RPMI7951 (cell line): ENCODE data around the gene FADS6. TPM values are rescaled to one million over a fixed set of nuclear protein-coding genes. Genes with fewer than 3 reads are reported as not detected.
A peak's percentile ranks its signal among the peaks of the same experiment; 100 is the strongest.
"Not testable (repeated sequence)": the region's sequence is repeated elsewhere in the genome, so short reads cannot be mapped to it uniquely, and the experiment has no call there.

Experiments
- DNase-seq: peaks from one replicate; pipeline ENCODE4 v3.0.0-alpha.2; 2012; ENCODE audit warnings: low read depth
- total RNA-seq: library from RNA; depleted of rRNA; stranded (reverse); fragments of >200 nt; shearing (Covaris generic); gene quantifications from 2 replicates; pipeline ENCODE4 v1.2.3, GENCODE V29; 2014

The FADS6 gene
- total RNA-seq, 1 experiment from 2014 or later: not detected

- DNase-seq: no peak
Observed at GRCh38 chr17:74920642-74921025, 27.2 kb upstream of the FADS6 start.

GRCh38 chr17:74920306-74920620, 26.8 kb upstream of the FADS6 start:
- no peak for DNase-seq

DNA sequence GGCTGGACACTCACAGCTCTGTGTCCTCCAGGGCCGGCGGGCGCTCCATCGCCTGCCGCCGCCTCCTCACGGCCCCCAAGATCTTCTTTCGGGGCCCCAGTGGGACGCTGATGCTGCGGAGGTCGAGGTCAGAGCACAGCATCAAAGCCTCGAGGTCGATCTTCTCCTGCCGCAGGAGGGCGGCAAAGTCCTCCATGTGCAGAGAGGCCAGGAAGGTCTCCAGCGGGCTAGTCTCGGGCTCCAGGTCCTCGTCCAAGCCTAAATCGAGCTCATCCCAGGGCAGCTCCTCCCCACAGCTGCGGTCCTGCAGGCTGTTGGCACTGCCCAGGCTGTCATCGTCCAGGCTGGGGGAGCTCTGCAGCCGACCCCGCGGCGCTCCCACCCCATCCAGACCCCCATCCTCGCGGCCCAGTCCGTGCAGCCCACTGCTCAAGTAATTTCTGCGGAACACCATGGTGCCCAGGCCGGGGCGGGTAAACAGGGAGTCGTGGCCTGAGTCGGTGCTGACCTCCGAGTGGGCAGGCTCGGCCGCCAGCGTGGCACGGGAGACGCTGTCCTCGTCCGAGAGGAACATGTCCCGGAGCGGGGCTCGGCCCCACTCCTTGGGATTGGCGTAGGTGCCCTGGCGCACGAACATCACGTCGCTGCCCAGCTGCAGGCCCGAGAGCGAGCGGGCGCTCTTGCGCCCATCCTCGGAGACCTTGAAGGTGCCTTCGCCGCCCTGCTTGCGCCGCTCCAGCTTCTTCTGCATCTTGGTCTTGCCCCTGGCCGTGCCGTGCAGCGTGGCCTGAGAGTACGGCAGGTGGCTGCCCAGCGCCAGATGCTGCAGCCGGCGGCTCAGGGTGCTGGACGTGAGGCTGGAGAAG, 26.2 kb upstream of the FADS6 start:
- peak; percentile 10 for DNase-seq

- no peak for DNase-seq
Observed at GRCh38 chr17:74918906-74919305, 25.5 kb upstream of the FADS6 start.

DNA sequence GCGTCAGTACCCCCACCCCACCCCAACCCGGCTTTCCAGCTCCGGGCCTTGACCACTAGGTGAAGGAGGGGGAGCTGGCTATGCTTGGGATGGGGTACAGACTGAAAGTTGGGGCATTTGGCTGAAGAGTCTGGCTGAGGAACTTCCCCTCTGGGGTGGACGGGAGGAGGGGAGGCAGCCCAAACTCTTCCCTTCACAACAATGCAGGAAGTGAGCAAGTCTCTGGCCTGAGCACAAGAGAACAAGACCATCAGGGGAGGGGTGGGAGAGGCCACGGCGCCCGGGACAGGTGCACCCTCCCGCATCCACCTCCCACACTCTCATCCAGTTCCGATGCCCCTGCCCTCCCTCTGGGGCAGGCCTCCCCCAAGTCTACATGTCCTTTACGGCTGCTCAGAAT, 24.0 kb upstream of the FADS6 start:
- DNase-seq: no peak

DNA sequence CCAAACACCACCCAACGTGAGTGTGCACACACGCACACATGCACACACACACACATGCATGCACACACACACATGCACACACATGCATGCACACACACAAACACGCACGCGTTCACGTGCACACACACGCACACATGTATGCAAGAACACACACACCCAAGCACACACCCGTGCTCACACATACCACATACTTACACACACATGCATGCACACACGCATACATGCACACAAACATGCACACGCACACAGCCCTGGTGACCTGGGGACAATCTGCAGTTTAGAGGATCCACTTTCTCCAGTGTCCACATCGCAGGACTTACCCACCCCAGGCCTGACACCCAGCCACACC, 23.4 kb upstream of the FADS6 start:
- no peak for DNase-seq

DNA sequence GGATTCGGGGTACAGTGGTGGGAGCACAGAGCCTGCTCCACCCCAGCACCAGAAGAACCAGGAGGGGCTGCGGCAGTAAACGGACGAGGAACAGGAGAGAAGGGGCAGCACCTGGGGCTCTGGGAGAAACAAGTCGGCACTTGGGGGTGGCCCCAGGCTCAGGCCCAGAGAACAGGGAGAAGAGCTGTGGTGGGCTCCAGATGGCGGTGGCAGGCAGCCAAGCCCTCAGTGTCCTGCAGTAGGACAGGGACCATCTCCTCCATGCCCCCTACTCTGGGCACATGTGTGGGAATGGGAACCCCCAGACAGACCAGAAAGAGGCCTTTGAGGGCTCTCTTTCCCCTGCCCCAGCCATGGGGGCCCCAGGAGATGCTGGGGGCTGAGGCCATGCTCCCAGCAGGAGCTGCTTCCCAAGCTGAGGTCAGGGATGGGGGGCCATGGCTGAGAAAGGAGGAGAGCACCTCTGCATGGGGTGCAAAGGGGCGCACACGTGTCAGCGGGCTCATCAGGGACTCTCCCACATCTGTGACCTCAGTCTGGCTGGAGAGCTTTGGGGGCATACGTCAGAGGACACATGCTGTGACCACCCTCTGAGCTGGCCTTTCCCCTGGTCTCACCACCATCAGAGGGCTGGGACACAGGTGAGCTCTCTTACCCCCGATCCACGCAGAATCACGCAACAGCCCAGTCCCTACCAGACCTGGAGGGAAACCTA, 22.9 kb upstream of the FADS6 start:
- DNase-seq: no peak

DNA sequence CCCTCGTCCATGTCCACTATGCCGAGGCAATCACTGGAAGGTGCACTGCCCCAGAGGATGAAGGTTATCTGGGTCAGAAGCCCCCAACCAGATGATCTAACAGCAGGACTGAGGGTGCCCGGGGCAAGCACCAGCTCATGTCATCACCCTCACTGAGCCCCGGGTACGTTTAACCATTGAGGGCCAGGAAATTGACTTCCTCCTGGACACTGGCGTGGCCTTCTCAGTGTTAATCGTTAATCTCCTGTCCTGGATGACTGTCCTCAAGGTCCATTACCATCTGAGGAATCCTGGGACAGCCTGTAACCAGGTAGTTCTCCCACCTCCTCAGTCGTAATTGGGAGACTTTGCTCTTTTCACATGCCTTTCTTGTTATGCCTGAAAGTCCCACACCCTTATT, 18.0 kb upstream of the FADS6 start:
- DNase-seq: not testable (repeated sequence)

GRCh38 chr17:74909097-74909496, 15.7 kb upstream of the FADS6 start:
- DNase-seq: not testable (repeated sequence)

GRCh38 chr17:74907012-74907411, 13.6 kb upstream of the FADS6 start:
- DNase-seq: no peak

DNA sequence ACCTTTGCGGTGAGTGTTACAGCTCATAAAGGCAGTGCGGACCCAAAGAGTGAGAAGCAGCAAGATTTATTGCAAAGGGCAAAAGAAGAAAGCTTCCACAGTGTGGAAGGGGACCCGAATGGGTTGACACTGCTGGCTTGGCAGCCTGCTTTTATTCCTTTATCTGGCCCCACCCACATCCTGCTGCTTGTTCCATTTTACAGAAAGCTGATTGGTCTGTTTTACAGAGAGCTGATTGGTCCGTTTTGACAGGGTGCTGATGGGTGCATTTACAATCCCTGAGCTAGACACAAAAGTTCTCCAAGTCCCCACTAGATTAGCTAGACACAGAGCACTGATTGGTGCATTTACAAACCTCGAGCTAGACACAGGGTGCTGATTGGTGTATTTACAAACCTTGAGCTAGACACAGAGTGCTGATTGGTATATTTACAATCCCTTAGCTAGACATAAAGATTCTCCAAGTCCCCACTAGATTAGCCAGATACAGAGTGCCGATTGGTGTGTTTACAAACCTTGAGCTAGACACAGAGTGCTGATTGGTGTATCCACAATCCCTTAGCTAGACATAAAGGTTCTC, 12.9 kb upstream of the FADS6 start:
- DNase-seq: not testable (repeated sequence)

DNA sequence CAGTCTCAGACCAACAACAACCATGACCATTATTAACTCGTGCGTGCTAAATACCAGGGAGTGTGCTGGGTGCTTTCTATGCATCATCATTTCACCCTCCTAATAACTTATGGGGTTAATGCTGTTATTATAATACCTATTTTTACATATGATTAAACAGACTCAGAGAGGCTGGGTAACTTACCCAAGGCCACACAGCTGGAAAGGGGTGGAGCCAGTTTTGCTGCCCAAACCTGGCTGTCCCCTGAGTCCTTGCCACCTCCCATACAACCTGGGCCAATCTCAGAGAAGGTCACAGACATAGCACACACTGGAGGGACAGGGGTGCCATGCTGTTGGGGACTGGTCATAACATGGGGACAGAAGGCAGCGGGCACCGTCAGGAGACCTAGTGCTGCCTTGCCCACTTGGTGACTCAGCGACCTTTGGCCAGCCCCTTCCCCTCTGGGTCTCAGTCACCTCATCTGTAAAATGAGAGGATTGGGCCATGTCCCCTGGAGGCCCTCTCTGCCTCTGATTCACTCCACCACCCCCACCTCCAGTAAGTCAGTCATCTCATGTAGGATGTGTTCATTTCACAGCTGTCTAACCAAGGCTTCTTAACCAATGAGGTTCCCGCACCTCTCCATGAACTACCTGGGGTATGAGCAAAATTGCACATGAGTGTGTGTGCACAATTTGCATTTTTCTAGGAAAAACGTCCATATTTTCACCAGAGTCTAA, 11.4 kb upstream of the FADS6 start:
- no peak for DNase-seq

DNA sequence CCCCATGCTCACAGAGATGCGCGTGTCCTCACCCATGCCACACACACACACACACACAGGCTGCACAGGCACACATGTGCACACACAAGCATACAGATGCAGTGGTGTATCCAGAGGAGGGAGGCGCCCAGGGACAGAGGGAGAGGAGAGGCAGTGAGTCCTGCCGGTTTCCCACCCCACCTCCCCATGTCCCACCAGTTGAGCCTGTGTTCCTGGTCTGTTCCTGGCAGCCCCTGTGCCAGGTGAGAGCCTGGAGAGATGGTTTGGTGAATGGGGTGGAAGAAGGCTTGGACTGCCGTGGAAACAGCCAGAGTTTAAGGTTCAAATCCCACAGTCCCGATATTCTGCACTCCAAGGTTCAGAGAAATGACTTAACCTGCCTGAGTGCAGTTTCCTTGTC, 10.2 kb upstream of the FADS6 start:
- DNase-seq: no peak

DNA sequence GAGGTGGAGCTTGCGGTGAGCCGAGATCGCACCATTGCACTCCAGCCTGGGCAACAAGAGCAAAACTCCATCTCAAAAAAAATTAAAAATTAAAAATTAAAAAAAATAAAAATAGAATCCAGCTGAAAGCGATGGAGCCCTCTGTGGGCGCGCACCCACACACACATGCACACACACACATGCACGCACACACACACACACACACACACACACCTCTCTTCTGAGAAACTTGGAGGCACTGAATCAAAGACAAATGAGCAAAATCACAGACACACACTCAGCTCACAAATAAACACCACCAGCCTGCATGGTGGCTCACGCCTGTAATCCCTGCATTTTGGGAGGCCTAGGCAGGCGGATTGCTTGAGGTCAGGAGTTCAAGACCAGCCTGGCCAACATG, 9.6 kb upstream of the FADS6 start:
- no peak for DNase-seq

DNA sequence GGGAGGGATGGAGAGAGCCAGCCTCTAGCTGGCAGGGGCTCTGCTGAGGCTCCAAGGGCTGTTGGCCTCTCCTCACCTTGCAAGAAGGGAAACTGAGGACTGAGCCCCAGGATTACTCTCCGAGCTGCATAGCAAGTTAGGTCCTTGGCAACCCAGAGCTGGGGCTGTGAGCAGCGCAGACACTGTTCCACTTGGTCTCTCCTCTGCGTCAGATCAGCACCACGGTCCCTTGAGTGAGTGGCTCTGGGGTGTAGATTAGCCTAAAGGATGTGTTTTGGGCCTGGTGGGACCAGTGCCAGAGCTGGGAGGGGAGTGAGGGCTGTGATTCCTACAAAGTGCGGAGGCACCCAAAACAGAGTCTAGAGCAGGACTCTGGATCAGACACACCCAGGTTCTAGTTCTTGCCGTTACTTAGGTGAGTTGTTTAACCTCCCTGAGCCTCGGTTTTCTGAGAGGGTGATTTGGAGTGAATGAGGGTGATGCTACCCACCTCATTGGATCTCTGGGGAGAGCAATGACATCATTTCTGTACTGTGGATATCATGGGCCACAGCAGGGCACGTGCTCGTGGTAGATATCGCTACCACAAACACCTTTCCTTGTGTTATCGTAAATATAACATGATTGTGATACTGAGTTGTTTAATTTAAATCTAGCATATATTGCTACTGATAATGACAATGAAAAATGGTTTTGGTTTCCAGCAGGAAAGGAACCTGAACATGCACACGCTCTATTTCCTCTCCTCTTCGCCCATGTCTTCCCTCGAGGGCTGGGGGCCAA, 8.1 kb upstream of the FADS6 start:
- no peak for DNase-seq

- no peak for DNase-seq
Observed at GRCh38 chr17:74900208-74900607, 6.8 kb upstream of the FADS6 start.

- DNase-seq: no peak
Observed at GRCh38 chr17:74898376-74898946, 5.0 kb upstream of the FADS6 start.

DNA sequence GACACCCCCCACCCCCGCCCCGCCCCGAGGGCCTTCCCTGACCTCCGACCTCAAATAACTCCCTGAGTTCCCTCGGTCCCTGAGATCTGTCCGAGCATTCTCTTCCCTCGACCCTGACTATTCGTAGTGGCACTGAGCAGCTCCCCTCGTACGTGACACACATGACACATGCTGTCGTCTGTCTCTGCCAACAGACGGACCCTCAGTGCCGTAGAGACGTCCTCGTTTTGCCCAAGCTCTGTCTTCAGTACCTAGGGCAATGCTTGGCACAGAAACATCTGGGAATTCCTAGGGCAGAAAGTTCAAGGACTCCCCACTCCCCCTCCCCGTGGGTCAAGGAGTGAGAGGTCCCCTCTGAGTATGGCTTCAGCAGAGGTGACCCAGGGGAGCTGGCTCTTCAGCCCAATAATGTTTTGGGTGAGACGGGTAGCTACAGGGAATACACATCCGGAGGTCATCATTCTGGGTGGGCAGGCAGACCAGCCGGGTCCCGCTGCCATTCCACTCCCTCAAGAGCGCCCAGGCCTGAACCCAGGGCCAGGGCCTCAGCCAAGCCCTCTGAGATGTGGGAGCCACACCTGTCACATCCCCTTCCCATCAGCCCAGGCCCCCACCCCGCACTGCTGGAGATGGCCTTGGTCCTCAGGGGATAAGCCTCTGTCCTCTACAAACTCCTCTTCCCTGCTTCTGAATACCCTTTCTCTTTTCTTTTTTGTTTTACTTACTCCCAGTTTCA, 671 bp upstream of the FADS6 start:
- DNase-seq: no peak

DNA sequence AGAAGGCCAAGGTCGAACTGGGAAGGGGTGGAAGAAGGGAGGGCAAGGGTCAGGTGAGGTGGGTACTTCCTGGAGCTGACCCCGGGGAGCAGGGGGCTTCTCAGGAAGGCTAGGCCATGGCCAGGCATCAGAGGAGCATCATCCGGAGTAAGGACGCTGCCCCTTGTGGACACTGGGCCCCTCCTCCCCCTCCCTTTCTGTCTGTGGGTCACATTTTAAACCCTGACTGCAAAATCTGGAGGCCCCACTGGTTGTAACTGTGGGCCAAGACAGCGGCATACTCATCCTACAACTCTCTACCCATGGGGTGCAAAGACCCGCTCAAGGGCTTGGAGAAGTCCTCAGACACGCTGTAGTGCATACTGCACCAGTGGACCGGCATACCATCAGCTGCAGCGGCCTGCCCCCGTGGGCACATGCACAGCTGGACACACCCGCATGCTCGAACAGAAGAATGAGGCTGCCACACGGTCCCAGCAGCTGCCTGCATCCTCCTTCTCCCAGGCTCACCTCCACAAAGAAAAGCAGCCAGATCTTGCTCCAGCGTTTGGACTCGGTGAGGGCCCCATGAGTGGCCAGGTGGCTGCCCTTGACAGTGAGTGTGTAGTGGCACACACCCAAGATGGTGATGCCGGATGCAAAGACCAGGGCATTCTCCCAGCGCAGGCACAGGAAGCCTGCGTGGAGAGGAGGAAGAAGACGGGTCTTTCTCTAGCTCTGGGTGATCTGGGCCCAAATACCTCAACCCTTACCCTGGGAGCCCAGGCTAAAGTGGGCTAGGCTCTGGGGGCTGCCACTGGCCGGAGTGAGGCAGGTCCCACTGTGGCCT, 1.2 kb downstream of the FADS6 start:
- no peak for DNase-seq

DNA sequence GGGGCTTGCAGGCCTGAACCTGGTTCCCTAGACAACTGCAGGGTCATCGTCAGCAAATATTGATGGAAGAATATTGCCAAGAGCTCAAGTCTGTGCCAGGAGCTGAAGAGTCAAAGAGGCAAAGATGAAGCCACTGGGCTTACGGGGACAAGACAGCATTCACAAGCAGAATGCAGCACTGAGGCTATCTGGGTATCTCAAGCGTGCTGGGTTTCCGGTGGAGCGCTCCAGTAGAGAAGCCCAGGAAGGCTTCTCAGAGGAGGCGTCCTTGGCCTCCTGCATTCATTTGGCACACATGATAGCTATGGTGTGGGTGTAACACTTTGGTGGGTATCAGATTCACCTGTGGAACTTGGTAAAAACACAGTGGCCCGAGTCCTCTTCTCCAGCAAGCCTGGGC, 2.9 kb downstream of the FADS6 start:
- DNase-seq: no peak
